A549 (cell line): ENCODE results near the gene FAAP100. TPM values are rescaled to one million over a fixed set of nuclear protein-coding genes. Genes with fewer than 3 reads are reported as not detected.

Experiments
- ATAC-seq, 2 experiments: fragments of 200-7000 bp in 1 of 2; fragments of >200 bp in 1 of 2; cut with Nextera tagmentation in 1 of 2; cut with Tn5 transposase in 1 of 2; 3 replicates each; pipeline versions ENCODE4 v1.8.0 to v1.9.1; 2018 to 2020; ENCODE audit warnings: mild to moderate bottlenecking in 1 of 2, moderate library complexity in 1 of 2
- CTCF ChIA-PET: fragments of 300-600 bp; sonication (Branson Sonifier 250); formaldehyde crosslinking; extraction: SDS; loops from one replicate; lab custom pipeline; 2021; ENCODE audit warnings: antibody characterized with exemption, inconsistent platforms; lab: Yijun Ruan, JAX
- POLR2A ChIA-PET: fragments of 350-600 bp; formaldehyde crosslinking; extraction: SDS; loops from one replicate; lab custom pipeline; 2021; ENCODE audit warnings: antibody characterized with exemption, inconsistent platforms; lab: Yijun Ruan, JAX
- DNase-seq, 2 experiments: peaks; one replicate each; pipeline versions ENCODE4 v3.0.0 to v3.0.0-alpha.2; 2011 to 2016; ENCODE audit warnings: low read depth in 1 of 2, low spot score in 1 of 2
- FAIRE-seq: peaks from 2 replicates; lab custom pipeline; 2011; peaks lifted over from hg19 to GRCh38; lab: Jason Lieb, UNC
- H3K27ac ChIP-seq, 2 experiments: fragments of >200 bp; sonication (Bioruptor Twin); formaldehyde crosslinking; 3 replicates each; pipeline ENCODE4 v1.5.1; 2016 to 2017
- H3K4me1 ChIP-seq: fragments of >200 bp; sonication (Bioruptor Twin); formaldehyde crosslinking; 3 replicates; pipeline ENCODE4 v1.6.1; 2016
- H3K4me2 ChIP-seq: fragments of >200 bp; sonication (Bioruptor Twin); formaldehyde crosslinking; 3 replicates; pipeline ENCODE4 v1.6.1; 2016
- H3K4me3 ChIP-seq: fragments of >200 bp; sonication (Bioruptor Twin); formaldehyde crosslinking; 3 replicates; pipeline ENCODE4 v1.5.1; 2016
- H3K9me3 ChIP-seq: fragments of >200 bp; sonication (Bioruptor Twin); formaldehyde crosslinking; 3 replicates; pipeline ENCODE4 v1.6.1; 2016
- BHLHE40 ChIP-seq: IDR thresholded peaks from 2 replicates; pipeline ENCODE4 v1.6.1; 2012; ENCODE audit warnings: low read depth, low read length, inconsistent platforms
- CBX8 ChIP-seq: fragments of 200-600 bp; sonication (generic); IDR thresholded peaks from 2 replicates; pipeline ENCODE4 v1.6.1; 2016
- CHD4 ChIP-seq: fragments of 200-600 bp; sonication (generic); IDR thresholded peaks from 2 replicates; pipeline ENCODE4 v1.6.1; 2016; ENCODE audit warnings: antibody characterized with exemption, mild to moderate bottlenecking, borderline replicate concordance
- EHMT2 ChIP-seq: fragments of 200-600 bp; sonication (generic); IDR thresholded peaks from 2 replicates; pipeline ENCODE4 v1.6.1; 2016; ENCODE audit warnings: antibody characterized with exemption, low read depth, mild to moderate bottlenecking, moderate library complexity
- EP300 ChIP-seq, 2 experiments: fragments of >200 bp; sonication (Bioruptor Twin); formaldehyde crosslinking; IDR thresholded peaks; 2 replicates in 1 of 2; 3 replicates in 1 of 2; pipeline ENCODE4 v1.6.1; 2016 to 2017
- FOSB ChIP-seq: fragments of 250-450 bp; sonication (Bioruptor Pico); IDR thresholded peaks from 2 replicates; pipeline ENCODE4 v1.5.0; 2020; ENCODE audit warnings: mild to moderate bottlenecking, moderate library complexity
- GATA3 ChIP-seq: IDR thresholded peaks from 2 replicates; pipeline ENCODE4 v1.6.1; 2012; ENCODE audit warnings: borderline replicate concordance
- HEYL ChIP-seq: fragments of 250-450 bp; sonication (Bioruptor Pico); IDR thresholded peaks from 2 replicates; pipeline ENCODE4 v1.8.0; 2021; ENCODE audit warnings: mild to moderate bottlenecking, moderate library complexity
- HMGXB4 ChIP-seq: fragments of 250-450 bp; sonication (Bioruptor Pico); IDR thresholded peaks from 2 replicates; pipeline ENCODE4 v1.5.0; 2021; ENCODE audit warnings: mild to moderate bottlenecking, moderate library complexity, borderline replicate concordance
- HOXA7 ChIP-seq: fragments of 250-450 bp; sonication (Bioruptor Pico); IDR thresholded peaks from 2 replicates; pipeline ENCODE4 v1.5.0; 2020; ENCODE audit warnings: mild to moderate bottlenecking, moderate library complexity
- HOXB13 ChIP-seq: fragments of 250-450 bp; sonication (Bioruptor Pico); IDR thresholded peaks from 2 replicates; pipeline ENCODE4 v1.5.0; 2020; ENCODE audit warnings: low read depth, mild to moderate bottlenecking, moderate library complexity
- JUN ChIP-seq, 2 experiments: fragments of >200 bp; sonication (Bioruptor Twin); formaldehyde crosslinking; IDR thresholded peaks; 2 replicates in 1 of 2; 3 replicates in 1 of 2; pipeline ENCODE4 v1.6.1; 2016 to 2017
- JUNB ChIP-seq: fragments of >200 bp; sonication (Bioruptor Twin); formaldehyde crosslinking; IDR thresholded peaks from 2 replicates; pipeline ENCODE4 v1.6.1; 2016
- NR3C1 ChIP-seq: fragments of >200 bp; sonication (Bioruptor Twin); formaldehyde crosslinking; IDR thresholded peaks from 3 replicates; pipeline ENCODE4 v1.6.1; 2017
- POLR2A ChIP-seq: IDR thresholded peaks from 2 replicates; pipeline ENCODE4 v1.6.1; 2012; ENCODE audit warnings: mild to moderate bottlenecking, low read length
- POLR2AphosphoS2 ChIP-seq: conservative IDR thresholded peaks from 2 replicates; pipeline ENCODE4 v1.6.1; 2012; ENCODE audit warnings: low read length, improper control_type of control experiment, inconsistent platforms
- RAD21 ChIP-seq, 2 experiments: fragments of >200 bp in 1 of 2; sonication (Bioruptor Twin) in 1 of 2; formaldehyde crosslinking in 1 of 2; IDR thresholded peaks in 1 of 2; conservative IDR thresholded peaks in 1 of 2; 2 replicates in 1 of 2; 3 replicates in 1 of 2; pipeline ENCODE4 v1.6.1; 2012 to 2018; ENCODE audit warnings: inconsistent platforms in 1 of 2
- REST ChIP-seq: fragments of 200-600 bp; sonication (generic); IDR thresholded peaks from 2 replicates; pipeline ENCODE4 v1.6.1; 2016; ENCODE audit warnings: antibody characterized with exemption, mild to moderate bottlenecking, moderate library complexity
- RNF2 ChIP-seq: fragments of 200-600 bp; sonication (generic); IDR thresholded peaks from 2 replicates; pipeline ENCODE4 v1.6.1; 2016; ENCODE audit warnings: low read depth, mild to moderate bottlenecking, antibody characterized with exemption, moderate library complexity, borderline replicate concordance
- TP53 ChIP-seq: fragments of 250-450 bp; sonication (Bioruptor Pico); IDR thresholded peaks from 2 replicates; pipeline ENCODE4 v1.5.0; 2021; ENCODE audit warnings: mild to moderate bottlenecking, moderate library complexity
- ZFP36 ChIP-seq: fragments of 450-650 bp; IDR thresholded peaks from 2 replicates; pipeline ENCODE4 v1.6.1; 2014; ENCODE audit warnings: borderline replicate concordance; ENCODE audit not compliant: partially characterized antibody
- ZNF302 ChIP-seq: fragments of 250-450 bp; sonication (Bioruptor Pico); IDR thresholded peaks from 2 replicates; pipeline ENCODE4 v1.9.0; 2021; ENCODE audit warnings: inconsistent platforms, mild to moderate bottlenecking, moderate library complexity
- ZSCAN20 ChIP-seq: fragments of 250-450 bp; sonication (Bioruptor Pico); IDR thresholded peaks from 2 replicates; pipeline ENCODE4 v1.8.0; 2022; ENCODE audit warnings: mild to moderate bottlenecking, moderate library complexity
- WGBS: methylation state at CpG from one replicate; pipeline ENCODE4 v1.1.6; 2017; ENCODE audit errors: missing lambda C conversion rate; 5-methylcytosine and 5-hydroxymethylcytosine counted together
- polyA plus RNA-seq, 4 experiments: library from polyadenylated mRNA; depleted of rRNA in 3 of 4; stranded (reverse); fragments of >200 nt; fragmentation: RNase III in 1 of 4; extraction: RNeasy Plus Mini Kit Qiagen cat#74134 plus additional on column Dnase treatment in 1 of 4; gene quantifications; 2 replicates in 3 of 4; 3 replicates in 1 of 4; pipeline ENCODE4 v1.2.3, GENCODE V29; 2011 to 2017
- TF ChIP-seq, protein P1 (sequence below): fragments of >200 bp; sonication (Bioruptor Twin); formaldehyde crosslinking; IDR thresholded peaks from 3 replicates; pipeline ENCODE4 v1.5.1; 2016
- TF ChIP-seq, protein P2 (sequence below): IDR thresholded peaks from 2 replicates; pipeline ENCODE4 v1.6.1; 2012

FAAP100 gene
- polyA plus RNA-seq, 2 of the 4 experiments (the other 2 are of a cell fraction) = 5.4 to 16.8 TPM

- peak in 1 of 2 experiments; percentile 2; a peak in 3 of 6 replicates for ATAC-seq
- H3K4me3 ChIP-seq = peak overlapping the region; percentile 66
- TF ChIP-seq HEYL (CRISPR knock-in tag) (no peak), GATA3 (no peak), HMGXB4 (no peak), ZNF302 (CRISPR knock-in tag) (no peak), ZSCAN20 (CRISPR knock-in tag) (no peak), HOXB13 (no peak), CHD4 (no peak), RNF2 (no peak), POLR2AphosphoS2 (no peak), CBX8 (no peak), ZFP36 (no peak), TP53 (CRISPR knock-in tag) (no peak)
- TF ChIP-seq, all 56 proteins: peak for 0
- CTCF ChIA-PET = interaction anchor here (0.6 to 5.5 kb wide), 20 partner anchors 9 to 266 kb away, joined by 3 to 65 read pairs (median 4); partner anchors contain the start of genes FAAP100 and FSCN2
- H3K27ac ChIP-seq = peak overlapping the region; percentile 89 to 99; a peak in 5 of 6 replicates
- POLR2A ChIA-PET = interaction anchor here (0.6 to 1.5 kb wide), 2 partner anchors 46 to 77 kb away, joined by 4 to 5 read pairs; no protein-coding TSS in a partner anchor
- peaks cover 43% of the 10 kb centered on the region for H3K4me1 ChIP-seq
- 94% methylated on average over 13 of the region's 14 CpGs for WGBS
- H3K9me3 ChIP-seq = no peaks in the 10 kb centered on the region
- DNase-seq = no peak
- FAIRE-seq = no peak
- peak overlapping the region; percentile 99 for H3K4me2 ChIP-seq
These were observed 31.9 kb downstream of the FAAP100 start for GRCh38 chr17:81520021-81520901.

DNA sequence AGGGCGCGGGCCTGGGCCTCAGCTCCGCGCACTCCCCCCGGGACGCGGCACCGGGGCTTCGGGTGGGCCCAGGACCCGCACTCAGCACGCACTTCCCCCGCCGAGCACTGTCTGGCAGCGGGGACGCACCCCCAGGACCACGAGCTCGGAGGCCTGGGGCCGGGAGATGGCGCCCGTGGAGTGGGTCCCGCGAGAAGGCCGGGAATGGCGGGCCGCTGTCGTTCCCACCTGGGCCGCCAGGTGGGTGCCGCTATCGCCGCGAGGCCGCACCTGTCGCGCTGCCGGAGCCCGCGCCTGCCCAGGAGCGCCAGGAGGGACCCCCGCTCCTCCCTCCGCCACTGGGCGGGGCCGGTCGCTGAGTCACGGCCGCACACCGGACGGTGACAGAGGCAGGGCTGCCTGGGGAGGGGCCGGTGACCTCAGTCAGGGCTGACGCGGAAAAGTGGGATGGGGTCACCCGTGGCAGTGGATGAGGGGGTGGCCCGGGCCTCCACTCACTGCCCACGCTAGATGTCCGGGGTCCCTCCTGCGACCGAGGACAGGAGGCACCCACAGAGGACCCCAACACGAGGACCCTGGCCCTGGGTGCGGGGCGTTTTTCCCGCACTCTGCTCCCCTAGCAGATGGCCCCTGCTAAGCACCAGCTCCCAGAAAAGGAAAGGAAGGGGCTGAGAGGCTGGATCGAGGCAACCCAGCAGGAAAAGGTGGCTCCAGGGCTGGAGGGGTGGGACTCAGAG is 32.7 kb downstream of the FAAP100 start:
- Histone ChIP-seq H3K4me3 (peak overlapping the region; percentile 66), H3K27ac (peak overlapping the region; percentile 89 to 99), H3K9me3 (no peaks in the 10 kb centered on the region), H3K4me2 (peak overlapping the region; percentile 99), H3K4me1 (peaks cover 43% of the 10 kb centered on the region)
- FAIRE-seq (no peak), DNase-seq (peak; percentile 61 to 66), ATAC-seq (peak; percentile 42 to 48)
- ChIA-PET POLR2A (interaction anchor here (1.0 to 2.0 kb wide), 7 partner anchors 10 to 281 kb away, joined by 3 to 19 read pairs (median 4); partner anchors contain the start of genes ARL16, FSCN2, HGS and NDUFAF8), CTCF (interaction anchor here (0.6 to 5.5 kb wide), 47 partner anchors 10 to 266 kb away, joined by 3 to 65 read pairs (median 4); partner anchors contain the start of genes CCDC137, FAAP100, FSCN2 and OXLD1)
- WGBS = 17% methylated on average over 28 of the region's 61 CpGs
- 0 out of 2 replicates have a peak, but pooled peaks have one; percentile 11 for TF ChIP-seq JUNB
- no peak for TF ChIP-seq CBX8
- peak in 1 of 2 experiments; percentile 60; a peak in 3 of 5 replicates for TF ChIP-seq JUN (IDR thresholded peaks at IDR 0.05)
- TF ChIP-seq REST = peak; percentile 80
- TF ChIP-seq, protein P1, sequence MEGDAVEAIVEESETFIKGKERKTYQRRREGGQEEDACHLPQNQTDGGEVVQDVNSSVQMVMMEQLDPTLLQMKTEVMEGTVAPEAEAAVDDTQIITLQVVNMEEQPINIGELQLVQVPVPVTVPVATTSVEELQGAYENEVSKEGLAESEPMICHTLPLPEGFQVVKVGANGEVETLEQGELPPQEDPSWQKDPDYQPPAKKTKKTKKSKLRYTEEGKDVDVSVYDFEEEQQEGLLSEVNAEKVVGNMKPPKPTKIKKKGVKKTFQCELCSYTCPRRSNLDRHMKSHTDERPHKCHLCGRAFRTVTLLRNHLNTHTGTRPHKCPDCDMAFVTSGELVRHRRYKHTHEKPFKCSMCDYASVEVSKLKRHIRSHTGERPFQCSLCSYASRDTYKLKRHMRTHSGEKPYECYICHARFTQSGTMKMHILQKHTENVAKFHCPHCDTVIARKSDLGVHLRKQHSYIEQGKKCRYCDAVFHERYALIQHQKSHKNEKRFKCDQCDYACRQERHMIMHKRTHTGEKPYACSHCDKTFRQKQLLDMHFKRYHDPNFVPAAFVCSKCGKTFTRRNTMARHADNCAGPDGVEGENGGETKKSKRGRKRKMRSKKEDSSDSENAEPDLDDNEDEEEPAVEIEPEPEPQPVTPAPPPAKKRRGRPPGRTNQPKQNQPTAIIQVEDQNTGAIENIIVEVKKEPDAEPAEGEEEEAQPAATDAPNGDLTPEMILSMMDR = peak; percentile 62
- no peak for TF ChIP-seq BHLHE40
- TF ChIP-seq, protein P2, sequence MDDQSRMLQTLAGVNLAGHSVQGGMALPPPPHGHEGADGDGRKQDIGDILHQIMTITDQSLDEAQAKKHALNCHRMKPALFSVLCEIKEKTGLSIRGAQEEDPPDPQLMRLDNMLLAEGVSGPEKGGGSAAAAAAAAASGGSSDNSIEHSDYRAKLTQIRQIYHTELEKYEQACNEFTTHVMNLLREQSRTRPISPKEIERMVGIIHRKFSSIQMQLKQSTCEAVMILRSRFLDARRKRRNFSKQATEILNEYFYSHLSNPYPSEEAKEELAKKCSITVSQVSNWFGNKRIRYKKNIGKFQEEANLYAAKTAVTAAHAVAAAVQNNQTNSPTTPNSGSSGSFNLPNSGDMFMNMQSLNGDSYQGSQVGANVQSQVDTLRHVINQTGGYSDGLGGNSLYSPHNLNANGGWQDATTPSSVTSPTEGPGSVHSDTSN = 0 out of 2 replicates have a peak, but pooled peaks have one; percentile 4
- TF ChIP-seq GATA3 = 0 out of 2 replicates have a peak, but pooled peaks have one; percentile 13
- TF ChIP-seq HOXA7 = no peak
- TF ChIP-seq FOSB (CRISPR knock-in tag) = no peak
- no peak for TF ChIP-seq EHMT2
- no peak for TF ChIP-seq ZFP36
- TF ChIP-seq NR3C1 = no peak
- peak; percentile 47 to 67; a peak in 4 of 5 replicates for TF ChIP-seq RAD21 (conservative IDR thresholded peaks at IDR 0.05 in 1 of 2, IDR thresholded peaks at IDR 0.05 in 1 of 2)
- peak; percentile 3 for TF ChIP-seq POLR2A
- TF ChIP-seq EP300 (IDR thresholded peaks at IDR 0.05) = no peak; a peak in 1 of 5 replicates
- TF ChIP-seq RNF2 = no peak
